MM.1S (cell line): ENCODE data around the gene BTBD17.

Experiments
- CTCF ChIP-seq: fragments of 300-600 bp; sonication (generic); IDR thresholded peaks from 2 replicates; pipeline ENCODE4 v1.5.1; 2016; ENCODE audit warnings: antibody characterized with exemption, low read length, mixed read lengths
- EZH2 ChIP-seq: fragments of 300-600 bp; sonication (generic); optimal IDR thresholded peaks from 2 replicates; pipeline ENCODE3; 2017; ENCODE audit warnings: low read depth, mild to moderate bottlenecking, antibody characterized with exemption, low read length, mixed read lengths
- EZH2phosphoT487 ChIP-seq: fragments of 300-600 bp; sonication (generic); IDR thresholded peaks from 2 replicates; pipeline ENCODE4 v1.6.1; 2018; ENCODE audit warnings: antibody characterized with exemption, low read length

- TF ChIP-seq CTCF (no peak), EZH2phosphoT487 (no peak), EZH2 (no peak)
These were observed 40.4 kb upstream of the BTBD17 start for GRCh38 chr17:74402048-74402447.
